NCI-H2107 treated with DMSO at 0.1 percent for 48 hours (cell line): ENCODE data around the gene SDHAF4.
"Not testable (repeated sequence)": the region's sequence is repeated elsewhere in the genome, so short reads cannot be mapped to it uniquely, and the experiment has no call there.

Experiments used
- DNase-seq: peaks from one replicate; lab custom pipeline; 2025; ENCODE audit not compliant: unreplicated experiment; lab: John Stamatoyannopoulos, UW

SDHAF4 gene

GRCh38 chr6:70592391-70593117 is 25.8 kb downstream of the SDHAF4 start:
- DNase-seq, result no peak

- DNase-seq, result no peak
Observed at GRCh38 chr6:70593118-70593486, 26.4 kb downstream of the SDHAF4 start.

GRCh38 chr6:70599187-70599586 is 32.5 kb downstream of the SDHAF4 start:
- no peak for DNase-seq

GRCh38 chr6:70601014-70601413 is 34.3 kb downstream of the SDHAF4 start:
- no peak for DNase-seq

- no peak for DNase-seq
Observed at GRCh38 chr6:70604254-70604653, 37.5 kb downstream of the SDHAF4 start.

- DNase-seq, result not testable (repeated sequence)
Observed at GRCh38 chr6:70607371-70607770, 40.6 kb downstream of the SDHAF4 start.

- not testable (repeated sequence) for DNase-seq
Observed at GRCh38 chr6:70609181-70609580, 42.5 kb downstream of the SDHAF4 start.

- DNase-seq, result no peak
Observed at GRCh38 chr6:70616728-70617260, 50.1 kb downstream of the SDHAF4 start.

GRCh38 chr6:70620746-70621145 is 54.0 kb downstream of the SDHAF4 start:
- no peak for DNase-seq

- no peak for DNase-seq
Observed at GRCh38 chr6:70622461-70622860, 55.7 kb downstream of the SDHAF4 start.

GRCh38 chr6:70625436-70625835 is 58.7 kb downstream of the SDHAF4 start:
- no peak for DNase-seq

GRCh38 chr6:70627500-70628254 is 60.9 kb downstream of the SDHAF4 start:
- DNase-seq, result no peak

GRCh38 chr6:70629929-70630328 is 63.2 kb downstream of the SDHAF4 start:
- no peak for DNase-seq

- DNase-seq, result no peak
Observed at GRCh38 chr6:70633870-70634269, 67.1 kb downstream of the SDHAF4 start.

GRCh38 chr6:70636596-70636995 is 69.9 kb downstream of the SDHAF4 start:
- DNase-seq, result no peak

GRCh38 chr6:70638468-70638867 is 71.7 kb downstream of the SDHAF4 start:
- DNase-seq, result no peak
